ENCODE measurements around the gene GSE1. TPM values are rescaled to one million over a fixed set of nuclear protein-coding genes. Genes with fewer than 3 reads are reported as not detected.

GSE1 gene
- total RNA-seq, 4 donors from 2014 or later: 23.4 to 65.5 (median 52.5) TPM

- Histone ChIP-seq H3K27me3 (no peaks in the 10 kb centered on the region), H3K9me3 (peaks cover 0 to 5% (median 0%) of the 10 kb centered on the region in 3 donors), H3K4me1 (peaks cover 0 to 7% (median 0%) of the 10 kb centered on the region in 3 donors), H3K27ac (no peak overlapping the region), H3K36me3 (no peaks in the 10 kb centered on the region), H3K4me3 (no peak overlapping the region)
- 87% methylated on average over 3 of the region's 20 CpGs; no CpG with 5 or more reads in 1 of the 2 donors for WGBS, 2 donors (ENCODE audit: low coverage in 1 of 2)
- no peak for TF ChIP-seq POLR2AphosphoS5 (IDR thresholded peaks at IDR 0.05)
- no peak for TF ChIP-seq POLR2A (IDR thresholded peaks at IDR 0.05)
- TF ChIP-seq, protein P1, sequence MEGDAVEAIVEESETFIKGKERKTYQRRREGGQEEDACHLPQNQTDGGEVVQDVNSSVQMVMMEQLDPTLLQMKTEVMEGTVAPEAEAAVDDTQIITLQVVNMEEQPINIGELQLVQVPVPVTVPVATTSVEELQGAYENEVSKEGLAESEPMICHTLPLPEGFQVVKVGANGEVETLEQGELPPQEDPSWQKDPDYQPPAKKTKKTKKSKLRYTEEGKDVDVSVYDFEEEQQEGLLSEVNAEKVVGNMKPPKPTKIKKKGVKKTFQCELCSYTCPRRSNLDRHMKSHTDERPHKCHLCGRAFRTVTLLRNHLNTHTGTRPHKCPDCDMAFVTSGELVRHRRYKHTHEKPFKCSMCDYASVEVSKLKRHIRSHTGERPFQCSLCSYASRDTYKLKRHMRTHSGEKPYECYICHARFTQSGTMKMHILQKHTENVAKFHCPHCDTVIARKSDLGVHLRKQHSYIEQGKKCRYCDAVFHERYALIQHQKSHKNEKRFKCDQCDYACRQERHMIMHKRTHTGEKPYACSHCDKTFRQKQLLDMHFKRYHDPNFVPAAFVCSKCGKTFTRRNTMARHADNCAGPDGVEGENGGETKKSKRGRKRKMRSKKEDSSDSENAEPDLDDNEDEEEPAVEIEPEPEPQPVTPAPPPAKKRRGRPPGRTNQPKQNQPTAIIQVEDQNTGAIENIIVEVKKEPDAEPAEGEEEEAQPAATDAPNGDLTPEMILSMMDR (IDR thresholded peaks at IDR 0.05): no peak
- TF ChIP-seq EP300 (IDR thresholded peaks at IDR 0.05): no peak
- ATAC-seq: no peak
Measured at GRCh38 chr16:85704900-85705846, 92.1 kb downstream of the GSE1 start.

DNA sequence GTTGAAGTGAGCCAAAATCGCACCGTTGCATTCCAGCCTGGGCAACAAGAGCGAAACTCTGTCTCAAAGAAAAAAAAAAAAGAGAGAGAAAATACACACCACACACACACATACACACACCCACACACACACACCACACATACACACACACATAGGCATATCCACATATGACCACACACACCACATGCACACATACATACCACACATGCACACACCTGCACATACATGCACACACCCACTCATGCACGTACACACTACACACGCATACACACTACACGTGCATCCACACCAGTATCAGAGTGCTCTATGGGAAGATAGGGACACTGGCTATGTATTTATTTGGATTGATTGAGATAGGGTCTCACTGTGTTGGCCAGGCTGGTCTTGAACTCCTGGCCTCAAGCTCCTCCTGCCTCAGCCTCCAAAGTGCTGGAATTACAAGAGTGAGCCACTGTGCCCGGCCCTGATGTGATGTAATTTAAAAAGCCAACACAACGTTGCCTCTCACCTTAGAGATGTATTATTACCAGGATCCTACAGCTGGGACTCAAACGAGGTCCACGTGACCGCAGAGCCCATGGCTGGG, 93.4 kb downstream of the GSE1 start:
- H3K4me1 ChIP-seq: peaks cover 0 to 7% (median 0%) of the 10 kb centered on the region in 3 donors
- H3K36me3 ChIP-seq: no peaks in the 10 kb centered on the region
- TF ChIP-seq EP300 (IDR thresholded peaks at IDR 0.05) (no peak), POLR2AphosphoS5 (IDR thresholded peaks at IDR 0.05) (no peak), POLR2A (IDR thresholded peaks at IDR 0.05) (no peak)
- TF ChIP-seq, protein P1 (IDR thresholded peaks at IDR 0.05): no peak
- WGBS, 2 donors (ENCODE audit: low coverage in 1 of 2): 86 to 93% methylated on average over 2 to 7 of the region's 11 CpGs
- no peak for ATAC-seq
- peaks cover 0 to 6% (median 0%) of the 10 kb centered on the region in 3 donors for H3K9me3 ChIP-seq
- H3K4me3 ChIP-seq: no peak overlapping the region
- H3K27me3 ChIP-seq: no peaks in the 10 kb centered on the region
- H3K27ac ChIP-seq: no peak overlapping the region

GRCh38 chr16:85707528-85708095, 94.5 kb downstream of the GSE1 start:
- peaks cover 0 to 7% (median 0%) of the 10 kb centered on the region in 3 donors for H3K4me1 ChIP-seq
- H3K27ac ChIP-seq: no peak overlapping the region
- H3K36me3 ChIP-seq: no peaks in the 10 kb centered on the region
- peaks cover 0 to 12% (median 0%) of the 10 kb centered on the region in 3 donors for H3K9me3 ChIP-seq
- WGBS, 2 donors (ENCODE audit: low coverage in 1 of 2): 83 to 88% methylated on average over 1 to 2 of the region's 16 CpGs
- TF ChIP-seq, protein P1 (IDR thresholded peaks at IDR 0.05): no peak
- no peak for TF ChIP-seq POLR2A (IDR thresholded peaks at IDR 0.05)
- TF ChIP-seq POLR2AphosphoS5 (IDR thresholded peaks at IDR 0.05): no peak
- no peak for TF ChIP-seq EP300 (IDR thresholded peaks at IDR 0.05)
- no peak overlapping the region for H3K4me3 ChIP-seq
- no peak for ATAC-seq
- no peaks in the 10 kb centered on the region for H3K27me3 ChIP-seq

GRCh38 chr16:85708338-85708737, 95.2 kb downstream of the GSE1 start:
- peaks cover 0 to 14% (median 0%) of the 10 kb centered on the region in 3 donors for H3K9me3 ChIP-seq
- no peaks in the 10 kb centered on the region for H3K27me3 ChIP-seq
- H3K27ac ChIP-seq: no peak overlapping the region
- H3K4me1 ChIP-seq: peaks cover 0 to 7% (median 0%) of the 10 kb centered on the region in 3 donors
- ATAC-seq: no peak
- H3K4me3 ChIP-seq: no peak overlapping the region
- WGBS, 2 donors (ENCODE audit: low coverage in 1 of 2): 82% methylated on average over 2 of the region's 6 CpGs; no CpG with 5 or more reads in 1 of the 2 donors
- no peaks in the 10 kb centered on the region for H3K36me3 ChIP-seq
- TF ChIP-seq POLR2AphosphoS5 (IDR thresholded peaks at IDR 0.05): no peak
- TF ChIP-seq, protein P1 (IDR thresholded peaks at IDR 0.05): no peak
- TF ChIP-seq EP300 (IDR thresholded peaks at IDR 0.05): no peak
- no peak for TF ChIP-seq POLR2A (IDR thresholded peaks at IDR 0.05)
